ENCODE measurements around the gene PCBD2.
"Not testable (repeated sequence)": the region's sequence is repeated elsewhere in the genome, so short reads cannot be mapped to it uniquely, and the experiment has no call there.

Gene PCBD2

DNA sequence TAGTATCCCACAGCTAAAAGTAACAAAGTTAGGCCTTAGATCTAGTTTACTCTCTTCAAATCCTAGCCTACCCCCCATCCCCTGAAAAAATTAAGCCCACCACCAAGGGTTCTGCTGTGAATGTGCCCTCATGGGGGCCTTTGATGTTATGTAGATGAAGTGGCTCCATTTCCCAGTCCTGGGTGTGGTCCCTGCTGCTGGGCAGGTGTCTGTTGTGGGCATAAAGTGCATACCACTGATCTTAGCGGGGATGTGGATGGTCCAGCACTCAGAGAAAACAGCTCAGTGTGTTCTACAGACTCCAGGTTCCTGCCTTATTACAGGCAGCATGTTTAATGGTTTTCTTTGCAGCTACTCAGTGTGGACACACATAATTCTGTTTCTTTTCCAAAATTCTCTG is 1.9 kb downstream of the PCBD2 start:
- DNase-seq (ENCODE audit: low read depth in 3 of 3): no peak

DNA sequence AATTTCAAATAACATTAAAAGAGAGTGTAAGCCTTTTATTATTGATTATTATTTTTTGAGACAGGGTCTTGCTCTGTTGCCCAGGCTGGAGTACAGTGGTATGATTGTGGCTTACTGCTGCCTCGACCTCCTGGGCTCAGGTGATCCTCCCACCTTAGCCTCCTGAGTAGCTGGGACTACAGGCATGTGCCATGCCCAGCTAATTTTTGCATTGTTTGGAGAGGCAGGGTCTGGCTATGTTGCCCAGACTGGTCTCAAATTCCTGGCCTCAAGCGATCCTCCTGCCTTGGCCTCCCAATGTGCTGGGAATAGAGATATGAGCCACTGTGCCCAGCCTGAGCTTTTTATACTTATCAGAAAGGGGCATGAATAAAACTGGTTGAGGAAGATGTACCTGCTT is 5.8 kb downstream of the PCBD2 start:
- DNase-seq (ENCODE audit: low read depth in 3 of 3): not testable (repeated sequence)

GRCh38 chr5:134911285-134912206 is 6.6 kb downstream of the PCBD2 start:
- DNase-seq (ENCODE audit: low read depth in 3 of 3): no peak

GRCh38 chr5:134913254-134913653 is 8.3 kb downstream of the PCBD2 start:
- no peak for DNase-seq (ENCODE audit: low read depth in 3 of 3)

DNA sequence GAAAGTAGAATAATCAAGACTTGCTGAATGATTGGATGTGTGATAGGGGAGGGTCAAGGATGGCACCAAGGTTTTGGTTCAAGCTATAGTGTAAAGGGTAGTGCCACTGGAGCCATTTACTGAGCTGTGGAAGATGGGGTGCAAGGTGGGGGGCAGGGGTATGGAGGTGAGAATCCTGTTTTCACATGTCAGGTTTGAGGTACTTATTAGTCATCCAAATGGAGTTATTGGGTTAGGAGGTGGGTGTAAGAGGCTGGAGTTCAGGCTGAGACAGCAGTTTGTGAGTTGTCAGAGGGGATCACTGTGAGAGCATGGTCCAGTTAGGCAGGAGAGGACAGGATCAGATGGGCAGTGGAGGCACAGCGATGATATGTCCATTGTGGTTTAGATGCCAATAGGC is 8.9 kb downstream of the PCBD2 start:
- DNase-seq (ENCODE audit: low read depth in 3 of 3): no peak

GRCh38 chr5:134917070-134917815 is 12.3 kb downstream of the PCBD2 start:
- no peak for DNase-seq (ENCODE audit: low read depth in 3 of 3)

- DNase-seq (ENCODE audit: low read depth in 3 of 3): no peak
These were observed 13.9 kb downstream of the PCBD2 start for GRCh38 chr5:134918861-134919260.

DNA sequence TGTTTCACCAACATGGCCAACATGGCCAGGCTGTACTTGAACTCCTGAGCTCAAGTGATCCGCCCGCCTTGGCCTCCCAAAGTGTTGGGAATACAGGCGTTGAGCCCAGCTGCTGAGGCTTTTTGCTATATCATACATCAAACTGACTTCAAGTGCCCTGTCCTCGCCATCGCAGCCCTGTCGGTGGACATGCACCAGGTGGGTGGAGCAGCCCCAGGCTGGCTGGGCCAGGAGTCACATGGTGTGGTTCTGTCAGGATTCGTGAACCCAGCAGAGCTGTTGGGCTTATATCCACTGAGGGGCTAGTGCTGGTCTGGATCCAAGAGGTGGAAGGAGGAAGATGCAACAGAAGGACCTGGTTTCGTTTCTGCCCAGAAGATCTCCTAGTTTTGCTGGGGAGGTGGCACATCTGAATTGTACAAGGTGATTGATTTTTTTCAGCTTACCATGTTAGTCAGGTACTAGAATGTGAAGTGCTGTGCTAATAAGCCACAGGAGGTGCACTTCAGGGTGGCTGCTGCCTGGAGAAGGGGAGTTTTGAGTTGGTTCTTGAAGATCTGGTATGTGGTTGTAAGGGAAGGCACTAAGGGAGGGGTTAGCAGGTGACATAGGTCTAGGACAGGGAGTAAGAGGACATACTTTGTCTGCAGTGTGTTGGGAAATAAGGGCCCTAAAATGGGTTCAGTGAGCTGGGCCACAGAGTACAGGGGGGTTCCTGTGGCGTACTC is 16.1 kb downstream of the PCBD2 start:
- DNase-seq (ENCODE audit: low read depth in 3 of 3): no peak

DNA sequence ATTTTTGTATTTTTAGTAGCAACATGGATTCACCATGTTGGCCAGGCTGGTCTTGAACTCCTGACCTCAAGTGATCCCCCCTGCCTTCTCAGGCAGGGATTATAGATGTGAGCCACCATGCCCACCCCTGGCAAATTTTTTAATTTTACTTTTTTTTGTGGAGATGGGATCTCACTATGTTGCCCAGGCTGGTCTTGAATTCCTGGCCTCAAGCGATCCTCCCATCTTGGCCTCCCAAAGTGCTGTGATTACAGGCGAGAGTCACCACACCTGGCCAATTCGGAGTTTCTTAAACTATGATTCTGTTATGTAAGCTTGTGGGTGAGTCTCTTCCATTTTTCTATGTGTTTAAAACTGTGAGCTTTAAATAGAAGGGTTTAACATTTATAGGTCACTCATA is 27.6 kb downstream of the PCBD2 start:
- DNase-seq (ENCODE audit: low read depth in 3 of 3): no peak

DNA sequence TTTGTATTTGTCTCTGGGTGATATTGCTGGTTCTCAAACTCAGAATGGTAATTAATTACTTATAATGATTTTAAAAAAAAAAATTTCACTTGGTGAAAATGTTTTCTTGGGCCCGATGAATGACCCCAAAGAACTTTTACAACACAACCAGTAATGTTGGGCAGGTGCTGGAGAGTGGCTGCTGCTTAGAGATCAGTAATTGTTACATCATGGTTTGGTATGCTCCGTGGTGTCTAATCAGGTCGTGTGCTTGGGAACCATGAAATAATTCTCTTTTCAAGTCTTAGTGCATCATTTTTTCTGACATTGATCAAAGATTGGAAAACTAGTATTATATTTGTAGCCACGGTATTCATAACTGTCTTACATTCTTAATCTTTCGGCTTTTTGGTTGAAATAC is 29.3 kb downstream of the PCBD2 start:
- DNase-seq (ENCODE audit: low read depth in 3 of 3): no peak

DNA sequence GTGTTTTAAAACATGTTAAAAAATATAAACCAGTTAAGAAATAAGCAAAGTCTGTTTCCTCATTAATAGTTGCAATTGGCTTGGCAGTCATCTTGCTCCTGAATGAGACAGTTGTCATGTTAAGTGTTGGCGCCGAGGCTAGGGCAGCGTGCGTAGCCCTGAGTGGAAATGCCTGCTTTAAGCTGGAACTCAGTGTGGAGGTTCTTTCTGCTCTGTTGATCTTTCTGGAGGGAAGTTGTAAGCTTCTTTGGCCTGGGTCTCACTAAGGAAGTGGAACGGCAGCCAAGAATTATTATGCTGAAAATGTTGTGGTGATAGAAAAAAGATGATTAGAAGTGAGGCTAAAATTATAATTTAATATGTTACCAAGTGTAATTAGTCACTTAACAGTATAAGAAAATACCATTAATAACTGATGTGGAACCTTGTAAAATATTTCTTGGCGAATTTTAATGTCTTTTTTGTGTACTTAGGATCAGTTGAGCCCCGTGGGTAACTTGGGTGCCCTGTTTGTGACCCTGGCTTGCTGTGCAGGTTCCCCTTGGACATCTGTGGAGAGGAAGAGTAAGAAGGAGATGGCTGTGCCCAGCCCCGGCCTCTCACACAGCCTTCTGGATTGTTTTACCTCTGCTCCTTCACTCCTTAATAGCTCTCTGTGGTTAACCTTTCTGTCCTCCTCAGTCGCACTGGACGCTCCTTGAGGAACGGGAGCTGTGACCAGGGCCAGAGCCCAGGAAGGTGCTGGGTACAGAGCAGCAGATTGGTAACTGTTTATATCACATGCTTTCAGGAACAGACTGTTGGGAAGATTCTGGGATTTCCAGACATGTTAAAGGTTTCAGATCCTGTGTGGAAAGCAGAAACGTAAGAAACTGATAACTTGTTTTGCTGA is 31.0 kb downstream of the PCBD2 start:
- no peak for DNase-seq (ENCODE audit: low read depth in 3 of 3)

DNA sequence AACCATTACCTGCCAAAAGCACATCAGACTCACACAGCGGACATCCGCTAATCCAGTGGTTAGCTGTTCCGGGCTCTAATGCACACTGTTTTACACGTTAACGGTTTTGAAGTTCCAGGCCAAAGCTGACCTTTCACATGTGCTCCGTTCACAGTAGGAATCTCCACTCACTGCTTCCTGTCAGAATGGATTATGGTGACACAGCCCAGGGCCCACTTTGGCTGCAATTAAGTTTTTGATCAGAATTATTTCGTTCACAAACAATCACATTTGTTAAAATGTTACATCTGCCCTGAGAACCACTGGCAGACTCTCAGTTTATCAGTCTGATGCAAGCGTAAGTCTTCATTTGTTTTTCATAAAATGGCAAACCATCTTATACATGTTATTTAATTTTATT is 32.6 kb downstream of the PCBD2 start:
- no peak for DNase-seq (ENCODE audit: low read depth in 3 of 3)

GRCh38 chr5:134938030-134938429 is 33.1 kb downstream of the PCBD2 start:
- DNase-seq (ENCODE audit: low read depth in 3 of 3): no peak

DNA sequence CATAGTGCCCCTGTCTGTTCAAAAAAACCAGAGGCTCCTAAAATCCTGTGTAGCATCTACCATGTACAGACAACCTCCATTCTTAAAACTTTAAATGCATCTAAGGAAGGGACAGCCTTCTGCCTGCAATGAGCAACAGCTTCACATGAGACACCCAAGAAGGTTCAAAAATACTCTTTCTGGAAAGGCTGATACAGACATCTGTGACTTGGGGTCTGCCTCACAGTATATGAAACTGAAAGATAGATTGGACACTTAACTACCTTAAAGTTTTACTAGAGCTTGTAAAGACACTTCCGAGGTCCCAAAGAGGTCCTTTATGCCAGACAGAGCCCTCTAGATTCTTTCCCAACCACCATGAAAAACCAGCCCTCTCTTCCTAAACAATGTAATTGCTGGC is 34.6 kb downstream of the PCBD2 start:
- DNase-seq (ENCODE audit: low read depth in 3 of 3): no peak

DNA sequence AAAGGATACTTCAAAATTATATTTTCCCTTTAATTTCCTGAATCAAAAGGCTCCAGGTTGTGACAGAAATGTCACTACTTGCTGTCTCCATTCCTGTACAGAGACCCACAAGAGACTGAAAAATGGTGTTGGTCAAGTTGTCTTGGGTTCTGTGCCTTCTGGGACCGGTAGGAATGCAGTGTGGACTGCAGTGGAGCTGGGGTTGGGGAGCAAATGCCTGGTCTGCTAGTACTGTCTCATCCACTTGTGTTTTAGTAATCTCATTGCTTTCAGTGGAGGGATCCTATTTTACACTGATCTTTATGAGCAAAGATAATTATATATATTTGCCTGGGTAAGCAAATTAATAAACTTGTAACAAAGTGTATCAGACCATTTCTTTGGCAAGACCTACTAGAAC is 38.6 kb downstream of the PCBD2 start:
- no peak for DNase-seq (ENCODE audit: low read depth in 3 of 3)

DNA sequence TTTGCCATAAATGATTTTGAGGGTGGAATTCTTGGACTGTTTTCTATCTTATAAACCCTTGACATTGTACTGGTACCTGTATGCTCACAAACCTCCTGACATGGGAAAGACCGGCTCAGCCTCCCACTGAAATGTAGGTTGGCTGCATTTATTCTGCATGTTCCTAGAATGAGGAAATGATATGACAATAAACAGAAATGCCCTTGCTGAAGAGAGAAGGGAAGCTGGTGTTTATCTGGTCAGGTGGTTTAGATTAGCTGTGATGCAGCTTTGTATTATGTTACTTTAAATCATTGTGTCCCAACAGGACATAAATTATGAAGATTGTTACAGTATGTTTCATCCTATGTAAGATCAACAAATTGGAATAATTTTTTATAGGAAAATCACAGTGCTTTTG is 39.7 kb downstream of the PCBD2 start:
- no peak for DNase-seq (ENCODE audit: low read depth in 3 of 3)

DNA sequence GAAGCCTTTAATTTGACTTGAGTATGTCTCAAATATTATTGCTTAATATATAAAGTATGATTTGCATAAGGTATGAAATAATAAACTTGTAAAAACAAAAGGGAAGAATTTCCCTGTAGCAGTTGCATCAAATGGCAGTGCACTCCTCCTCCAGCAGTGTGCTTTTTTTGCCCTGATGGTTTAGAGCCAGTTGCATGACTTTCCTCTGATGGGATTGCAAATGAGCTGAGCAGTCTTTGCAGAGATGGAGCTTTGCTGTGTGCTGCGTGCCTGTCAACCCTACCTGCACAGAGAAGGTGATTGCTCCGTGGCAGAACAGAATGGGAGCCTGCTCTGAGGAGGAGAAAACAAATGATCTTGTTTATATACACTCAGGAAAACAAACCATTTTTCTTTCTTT is 40.1 kb downstream of the PCBD2 start:
- DNase-seq (ENCODE audit: low read depth in 3 of 3): no peak

DNA sequence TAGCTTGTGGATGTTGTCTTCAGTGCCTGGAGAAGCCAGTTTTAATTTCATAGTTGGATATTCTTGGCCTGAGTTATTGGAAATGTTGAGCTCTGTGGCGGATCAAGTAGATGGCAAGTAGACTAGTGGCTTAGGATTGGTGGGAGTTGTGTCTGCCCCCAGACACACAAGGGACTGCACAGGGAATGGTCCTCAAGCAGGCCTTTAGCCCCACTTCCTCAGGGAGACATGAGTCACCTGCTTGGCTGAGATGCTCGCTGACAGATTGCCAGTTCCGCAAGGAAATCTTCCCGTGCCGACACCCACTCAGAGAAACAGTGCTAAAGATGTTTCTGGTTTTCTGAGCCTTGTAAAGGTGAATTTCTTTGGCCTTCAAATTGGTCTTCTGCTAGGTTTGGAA is 44.0 kb downstream of the PCBD2 start:
- no peak for DNase-seq (ENCODE audit: low read depth in 3 of 3)

DNA sequence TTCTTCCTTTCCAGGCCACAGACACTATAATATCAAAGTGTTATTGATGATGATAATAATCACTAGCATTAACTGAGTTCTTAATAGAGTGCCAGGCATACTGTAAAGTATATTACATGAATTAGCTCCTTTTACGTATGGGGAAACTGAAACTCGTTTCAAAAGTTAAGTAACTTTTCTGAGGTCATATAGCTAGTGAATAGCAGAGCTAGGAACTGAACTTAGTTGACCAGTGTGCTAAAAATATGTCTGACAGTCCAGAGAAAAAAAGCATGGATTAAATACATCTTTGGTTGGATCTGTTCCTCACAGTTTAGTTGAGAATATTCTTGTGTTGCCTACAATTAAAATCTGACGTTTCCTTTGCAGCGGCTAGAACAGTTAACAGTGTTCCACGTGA is 44.4 kb downstream of the PCBD2 start:
- no peak for DNase-seq (ENCODE audit: low read depth in 3 of 3)

- no peak for DNase-seq (ENCODE audit: low read depth in 3 of 3)
These were observed 53.1 kb downstream of the PCBD2 start for GRCh38 chr5:134957920-134958608.

GRCh38 chr5:134958755-134959154 is 53.8 kb downstream of the PCBD2 start:
- no peak for DNase-seq (ENCODE audit: low read depth in 3 of 3)
